NAMALWA (cell line): ENCODE measurements around the gene GRID1.
"Not testable (repeated sequence)": the region's sequence is repeated elsewhere in the genome, so short reads cannot be mapped to it uniquely, and the experiment has no call there.

Source experiments
- DNase-seq: peaks from one replicate; pipeline ENCODE4 v3.0.0-alpha.2; 2015; ENCODE audit warnings: low spot score

Gene GRID1

GRCh38 chr10:86077871-86078638 is 288.5 kb downstream of the GRID1 start:
- DNase-seq, result no peak

DNA sequence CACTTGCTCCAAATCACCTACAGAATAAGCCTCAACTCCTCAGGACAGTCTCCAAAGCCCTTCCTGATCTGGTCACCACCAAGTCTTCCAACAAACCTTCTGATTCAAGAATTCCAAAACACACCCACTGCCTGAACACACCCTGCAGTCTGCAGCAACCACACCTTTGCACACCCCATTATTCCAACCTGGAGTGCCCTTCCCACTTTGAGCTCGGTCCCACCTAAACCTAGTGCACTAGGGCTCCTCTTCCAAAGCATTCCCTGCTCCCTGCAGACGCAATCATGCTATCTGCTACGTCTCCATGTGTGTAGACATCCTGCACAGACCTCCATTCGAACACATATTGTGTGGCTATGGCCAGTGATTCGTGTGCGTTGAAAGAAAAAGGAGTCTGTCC is 289.3 kb downstream of the GRID1 start:
- DNase-seq, result no peak

DNA sequence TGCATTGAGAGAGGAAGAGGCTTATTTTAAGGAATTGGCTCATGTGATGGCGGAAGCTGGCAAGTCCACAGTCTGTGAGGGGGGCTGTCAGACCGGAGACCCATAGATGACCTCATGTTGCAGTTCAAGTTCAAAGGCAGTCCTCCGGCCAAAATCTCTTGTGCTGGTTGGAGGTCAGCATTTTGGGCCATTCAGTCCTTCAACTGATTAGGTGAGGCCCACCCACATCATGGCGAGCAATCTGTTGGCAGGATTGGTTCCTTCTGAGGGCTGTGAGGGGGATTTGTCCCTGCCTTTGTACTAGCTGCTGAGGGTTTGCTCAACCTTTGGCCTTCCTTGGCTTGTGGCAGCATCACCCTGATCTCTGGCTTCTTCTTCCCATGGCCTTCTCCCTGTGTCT is 290.1 kb downstream of the GRID1 start:
- DNase-seq, result not testable (repeated sequence)

- no peak for DNase-seq
These were observed 291.1 kb downstream of the GRID1 start for GRCh38 chr10:86075512-86075911.

GRCh38 chr10:86074294-86074693 is 292.3 kb downstream of the GRID1 start:
- DNase-seq, result no peak

GRCh38 chr10:86073199-86073977 is 293.2 kb downstream of the GRID1 start:
- DNase-seq, result no peak

- no peak for DNase-seq
These were observed 294.2 kb downstream of the GRID1 start for GRCh38 chr10:86072413-86072812.

DNA sequence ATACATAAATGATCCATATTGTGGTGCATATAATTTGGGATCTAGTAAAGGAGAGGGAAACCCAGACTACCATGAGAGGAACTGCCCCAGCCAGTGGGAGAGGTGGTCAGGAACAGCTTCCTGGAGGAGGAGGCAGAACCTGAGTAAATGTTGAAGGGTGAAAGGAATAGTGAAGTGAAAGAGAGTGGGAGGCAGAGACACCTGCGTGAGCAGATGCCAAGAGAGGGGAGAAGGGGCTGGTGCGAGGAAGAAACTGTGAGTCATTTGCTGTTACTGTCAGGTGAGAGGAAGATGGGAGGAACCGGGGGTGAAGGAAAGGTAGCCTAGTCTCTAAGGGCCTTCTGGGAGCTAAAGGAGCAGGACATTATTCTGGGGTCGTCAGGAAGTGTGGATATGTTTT is 294.8 kb downstream of the GRID1 start:
- no peak for DNase-seq

DNA sequence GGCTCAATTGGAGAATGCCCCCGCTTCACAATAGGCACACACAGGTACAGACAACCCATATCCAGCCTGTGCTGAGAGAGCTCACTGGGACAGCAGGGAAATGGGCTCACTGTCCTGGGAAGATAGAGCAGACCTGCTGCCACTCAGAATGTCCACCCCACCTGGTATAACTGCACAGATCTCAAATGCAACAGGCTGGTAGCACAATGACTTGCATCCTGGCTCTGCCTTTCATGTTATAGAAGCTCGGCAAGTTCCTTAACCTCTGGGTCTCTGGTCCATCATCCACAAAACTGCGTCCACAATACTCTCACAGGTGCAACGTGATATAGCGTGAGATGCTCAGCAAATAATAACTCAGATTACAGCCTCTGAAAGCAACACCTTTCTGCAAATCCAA is 295.4 kb downstream of the GRID1 start:
- DNase-seq, result no peak

- DNase-seq, result no peak
These were observed 296.3 kb downstream of the GRID1 start for GRCh38 chr10:86070278-86070677.

DNA sequence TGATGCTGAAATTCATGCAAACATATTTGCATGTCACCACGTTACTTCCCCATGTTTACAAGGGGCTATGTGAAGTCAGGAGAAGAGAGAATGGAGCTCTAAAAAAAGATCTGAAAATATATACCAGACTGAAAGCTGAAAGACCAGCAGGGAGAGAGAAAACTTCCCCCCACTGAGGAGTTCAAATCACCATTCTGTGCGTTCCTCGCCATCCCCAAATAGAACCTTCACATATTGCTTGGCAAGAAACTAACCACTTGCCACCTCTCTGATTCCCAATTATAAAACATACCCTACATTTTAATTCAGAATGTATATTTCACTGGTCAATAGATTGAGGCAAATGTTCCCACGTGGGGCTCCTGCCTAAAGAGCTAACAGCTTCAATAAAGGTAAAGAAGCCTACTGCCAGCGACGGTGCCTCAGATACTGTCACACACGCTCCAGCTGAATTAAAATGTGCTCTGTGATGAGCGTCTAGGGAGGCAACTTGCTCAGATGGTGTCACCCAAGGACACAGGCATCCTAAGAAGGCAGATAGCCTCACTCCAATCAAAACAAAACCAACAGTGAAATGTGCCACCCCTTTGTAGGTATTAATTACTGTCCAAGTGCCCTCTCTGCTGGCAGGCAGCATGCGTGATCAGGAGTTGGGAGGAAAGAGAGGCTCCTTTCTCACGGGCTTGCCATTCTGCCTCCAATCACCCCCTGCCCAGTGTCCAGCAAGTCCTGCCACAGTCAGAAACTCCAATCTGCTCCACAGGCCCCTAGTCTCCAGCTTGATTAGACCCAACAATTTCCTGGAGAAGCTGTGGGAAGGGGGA is 298.2 kb downstream of the GRID1 start:
- no peak for DNase-seq

GRCh38 chr10:86067436-86068050 is 299.1 kb downstream of the GRID1 start:
- no peak for DNase-seq

- no peak for DNase-seq
These were observed 299.9 kb downstream of the GRID1 start for GRCh38 chr10:86066696-86067095.

- DNase-seq, result no peak
These were observed 300.8 kb downstream of the GRID1 start for GRCh38 chr10:86065711-86066251.

GRCh38 chr10:86064931-86065662 is 301.5 kb downstream of the GRID1 start:
- no peak for DNase-seq

DNA sequence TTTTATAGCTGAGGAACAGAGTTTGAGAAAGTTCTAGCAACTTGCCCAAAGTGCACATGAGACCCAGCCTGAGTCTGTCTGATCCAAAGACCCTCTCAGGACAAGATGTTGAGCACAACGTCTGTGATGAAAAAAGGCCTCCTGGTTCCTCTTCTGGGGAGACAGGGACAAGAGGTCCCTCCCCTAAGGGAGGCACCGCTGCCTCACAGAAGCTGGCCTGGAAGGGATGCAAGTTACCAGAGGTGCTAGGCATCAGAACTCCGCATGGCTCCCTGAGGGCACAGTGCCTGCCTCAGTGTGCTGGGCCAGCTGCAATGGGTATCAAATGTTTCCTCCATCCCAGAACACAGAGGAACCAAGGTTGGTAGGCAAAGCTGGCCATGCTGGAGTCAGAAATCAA is 302.4 kb downstream of the GRID1 start:
- DNase-seq, result no peak

- no peak for DNase-seq
These were observed 303.3 kb downstream of the GRID1 start for GRCh38 chr10:86063341-86063740.

DNA sequence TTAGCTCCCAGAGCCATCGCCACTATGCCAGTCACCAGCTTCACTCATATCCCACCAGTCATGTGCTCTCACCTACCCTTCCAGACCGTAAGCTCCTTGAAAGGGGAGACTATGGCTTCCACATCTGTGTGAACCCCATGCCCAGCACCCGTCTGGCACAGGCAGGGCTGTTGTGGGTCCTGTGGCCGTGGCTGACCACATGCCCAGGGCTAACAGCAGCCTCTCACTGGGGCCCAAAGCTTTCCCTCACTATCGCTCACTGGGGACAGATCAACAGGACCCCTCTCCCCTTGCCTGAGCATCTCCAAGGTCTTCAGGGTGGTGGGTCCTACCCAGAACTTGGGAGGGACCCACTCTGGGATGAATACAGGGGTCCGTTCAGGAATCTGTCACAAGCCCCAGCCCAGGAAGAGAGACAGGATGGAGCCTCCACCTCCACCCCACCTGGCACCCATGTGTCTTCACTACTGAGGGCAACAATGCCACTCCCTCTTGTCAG is 303.9 kb downstream of the GRID1 start:
- no peak for DNase-seq

GRCh38 chr10:86062198-86062550 is 304.4 kb downstream of the GRID1 start:
- no peak for DNase-seq

GRCh38 chr10:86061278-86062197 is 305.1 kb downstream of the GRID1 start:
- DNase-seq, result no peak
